Fibroblast of lung (primary cell): ENCODE measurements around the gene TMEM163. TPM values are rescaled to one million over a fixed set of nuclear protein-coding genes. Genes with fewer than 3 reads are reported as not detected.

ENCODE experiments used
- DNase-seq, 2 donors: peaks; one replicate each; pipeline versions ENCODE4 v3.0.0 to v3.0.0-alpha.2; 2010; ENCODE audit warnings: low read depth in 2 of 2
- H2AFZ ChIP-seq: 2 replicates; pipeline ENCODE4 v1.5.1; 2012; ENCODE audit warnings: low read length, control low read depth, inconsistent platforms
- H3K27ac ChIP-seq: 2 replicates; pipeline ENCODE4 v1.5.1; 2011; ENCODE audit warnings: low read length, control low read depth; ENCODE audit not compliant: insufficient read depth
- H3K27me3 ChIP-seq: 2 replicates; pipeline ENCODE4 v1.5.1; 2011; ENCODE audit warnings: mild to moderate bottlenecking, low read length; ENCODE audit not compliant: control insufficient read depth, insufficient read depth
- H3K36me3 ChIP-seq: 2 replicates; pipeline ENCODE4 v1.5.1; 2011; ENCODE audit warnings: low read length; ENCODE audit not compliant: control insufficient read depth, insufficient read depth
- H3K4me1 ChIP-seq: 2 replicates; pipeline ENCODE4 v1.5.1; 2011; ENCODE audit warnings: low read length; ENCODE audit not compliant: control insufficient read depth, insufficient read depth; ENCODE audit errors: extremely low read depth
- H3K4me2 ChIP-seq: 2 replicates; pipeline ENCODE4 v1.5.1; 2011; ENCODE audit warnings: low read length, control low read depth; ENCODE audit not compliant: insufficient read depth; ENCODE audit errors: extremely low read depth
- H3K4me3 ChIP-seq, 4 experiments: fragments of 200-600 bp in 1 of 4; sonication (generic) in 1 of 4; replicated peaks in 1 of 4; 2 replicates each; pipeline ENCODE4 v1.5.1; 2011 to 2016; ENCODE audit warnings: low read length in 4 of 4, low read depth in 3 of 4, mild to moderate bottlenecking in 3 of 4, control low read depth in 2 of 4, inconsistent platforms in 1 of 4, mixed read lengths in 1 of 4; ENCODE audit not compliant: insufficient read depth in 1 of 4; ENCODE audit errors: control extremely low read depth in 1 of 4
- H3K79me2 ChIP-seq: 2 replicates; pipeline ENCODE4 v1.5.1; 2012; ENCODE audit warnings: mild to moderate bottlenecking, low read length, inconsistent platforms; ENCODE audit not compliant: control insufficient read depth, insufficient read depth
- H3K9ac ChIP-seq: 2 replicates; pipeline ENCODE4 v1.5.1; 2011; ENCODE audit warnings: mild to moderate bottlenecking, low read length, control low read depth; ENCODE audit not compliant: insufficient read depth
- H3K9me3 ChIP-seq: 2 replicates; pipeline ENCODE4 v1.5.1; 2012; ENCODE audit warnings: low read depth, low read length; ENCODE audit not compliant: control insufficient read depth, insufficient read depth
- H4K20me1 ChIP-seq: 2 replicates; pipeline ENCODE4 v1.5.1; 2011; ENCODE audit warnings: low read length; ENCODE audit not compliant: control insufficient read depth, insufficient read depth; ENCODE audit errors: extremely low read depth
- CTCF ChIP-seq, 2 donors: IDR thresholded peaks in 1 of 2; conservative IDR thresholded peaks in 1 of 2; 1 replicate in 1 of 2; 2 replicates in 1 of 2; pipeline ENCODE4 v1.5.1; 2011 to 2012; ENCODE audit warnings: low read length in 2 of 2, control low read depth in 1 of 2, inconsistent platforms in 1 of 2, low read depth in 1 of 2, mild to moderate bottlenecking in 1 of 2
- EZH2 ChIP-seq: IDR thresholded peaks from 2 replicates; pipeline ENCODE4 v1.5.1; 2012; ENCODE audit warnings: low read length, control low read depth, mild to moderate bottlenecking; ENCODE audit errors: missing control alignments
- polyA plus RNA-seq, 2 donors: library from polyadenylated mRNA; depleted of rRNA in 1 of 2; stranded (reverse) in 1 of 2; unstranded in 1 of 2; fragments of >200 nt; gene quantifications; 2 replicates each; pipeline ENCODE4 v1.2.1, GENCODE V29; 2011 to 2012; ENCODE audit warnings: missing spikeins in 1 of 2
- total RNA-seq: library from RNA; depleted of rRNA; stranded (reverse); fragments of >200 nt; gene quantifications from 2 replicates; pipeline ENCODE4 v1.2.1, GENCODE V29; 2014

TMEM163 gene
- total and polyA plus RNA-seq, 2 donors (not counting 1 experiment from before 2014, with no cell fraction given), result under 0.01 to 0.03 TPM

GRCh38 chr2:134600208-134600607 is 118.6 kb downstream of the TMEM163 start:
- H3K4me3 ChIP-seq, result no peak overlapping the region
- H3K9me3 ChIP-seq, result no peaks in the 10 kb centered on the region
- H3K27ac ChIP-seq, result no peak overlapping the region
- H3K9ac ChIP-seq, result no peak overlapping the region
- no peaks in the 10 kb centered on the region for H4K20me1 ChIP-seq
- no peaks in the 10 kb centered on the region for H3K79me2 ChIP-seq
- H3K27me3 ChIP-seq, result no peaks in the 10 kb centered on the region
- no peak for DNase-seq
- no peak for TF ChIP-seq EZH2
- TF ChIP-seq CTCF (conservative IDR thresholded peaks at IDR 0.05 in 1 of 2, IDR thresholded peaks at IDR 0.05 in 1 of 2; ENCODE audit: low read depth in 1 of 2, low read length in 2 of 2), result no peak
- H3K4me1 ChIP-seq, result no peaks in the 10 kb centered on the region
- H3K4me2 ChIP-seq, result no peak overlapping the region
- H3K36me3 ChIP-seq, result no peaks in the 10 kb centered on the region
- H2AFZ ChIP-seq, result no peak overlapping the region

- Histone ChIP-seq H3K9me3 (no peaks in the 10 kb centered on the region), H3K4me2 (no peak overlapping the region), H3K36me3 (no peaks in the 10 kb centered on the region), H2AFZ (no peak overlapping the region), H3K4me1 (no peaks in the 10 kb centered on the region), H3K4me3 (no peak overlapping the region), H4K20me1 (no peaks in the 10 kb centered on the region), H3K27ac (no peak overlapping the region), H3K79me2 (no peaks in the 10 kb centered on the region), H3K27me3 (no peaks in the 10 kb centered on the region), H3K9ac (no peak overlapping the region)
- DNase-seq, result no peak
- TF ChIP-seq EZH2, result no peak
- TF ChIP-seq CTCF (conservative IDR thresholded peaks at IDR 0.05 in 1 of 2, IDR thresholded peaks at IDR 0.05 in 1 of 2; ENCODE audit: low read depth in 1 of 2, low read length in 2 of 2), result no peak
Observed at GRCh38 chr2:134599236-134599635, 119.6 kb downstream of the TMEM163 start.

GRCh38 chr2:134594399-134594798 is 124.4 kb downstream of the TMEM163 start:
- no peak overlapping the region for H3K9ac ChIP-seq
- TF ChIP-seq EZH2 (no peak), CTCF (conservative IDR thresholded peaks at IDR 0.05 in 1 of 2, IDR thresholded peaks at IDR 0.05 in 1 of 2; ENCODE audit: low read depth in 1 of 2, low read length in 2 of 2) (no peak)
- no peak overlapping the region for H3K27ac ChIP-seq
- no peaks in the 10 kb centered on the region for H3K79me2 ChIP-seq
- H4K20me1 ChIP-seq, result no peaks in the 10 kb centered on the region
- no peak overlapping the region for H3K4me2 ChIP-seq
- no peaks in the 10 kb centered on the region for H3K27me3 ChIP-seq
- no peak for DNase-seq
- H3K4me3 ChIP-seq, result no peak overlapping the region
- H3K4me1 ChIP-seq, result no peaks in the 10 kb centered on the region
- no peaks in the 10 kb centered on the region for H3K9me3 ChIP-seq
- no peak overlapping the region for H2AFZ ChIP-seq
- no peaks in the 10 kb centered on the region for H3K36me3 ChIP-seq
